MM.1S (cell line): ENCODE measurements around the gene ELOVL2.

Experiments used
- DNase-seq: peaks from one replicate; pipeline ENCODE4 v3.0.0-alpha.2; 2015
- H2AFZ ChIP-seq: fragments of 300-600 bp; sonication (generic); 2 replicates; pipeline ENCODE4 v1.6.0; 2016; ENCODE audit warnings: antibody characterized with exemption, low read length
- H3F3A ChIP-seq: fragments of 300-600 bp; sonication (generic); 2 replicates; pipeline ENCODE4 v1.6.1; 2016; ENCODE audit warnings: mild to moderate bottlenecking, antibody characterized with exemption, low read length, moderate library complexity, mixed read lengths; ENCODE audit not compliant: insufficient read depth
- H3K27ac ChIP-seq: fragments of 300-600 bp; sonication (generic); 2 replicates; pipeline ENCODE4 v1.5.1; 2016; ENCODE audit warnings: mild to moderate bottlenecking, low read length
- H3K27me3 ChIP-seq: fragments of 300-600 bp; sonication (generic); replicated peaks from 2 replicates; pipeline ENCODE4 v1.6.0; 2016; ENCODE audit warnings: low read length; ENCODE audit not compliant: insufficient read depth
- H3K36me3 ChIP-seq: fragments of 300-600 bp; sonication (generic); replicated peaks from 2 replicates; pipeline ENCODE4 v1.6.1; 2016; ENCODE audit warnings: mild to moderate bottlenecking, low read length, mixed read lengths; ENCODE audit not compliant: insufficient read depth
- H3K4me1 ChIP-seq: fragments of 300-600 bp; sonication (generic); 2 replicates; pipeline ENCODE4 v1.6.1; 2016; ENCODE audit warnings: low read length, mixed read lengths
- H3K4me2 ChIP-seq: fragments of 300-600 bp; sonication (generic); 2 replicates; pipeline ENCODE4 v1.6.0; 2016; ENCODE audit warnings: low read depth, low read length
- H3K4me3 ChIP-seq: fragments of 300-600 bp; sonication (generic); 2 replicates; pipeline ENCODE4 v1.5.1; 2016; ENCODE audit warnings: low read length, mixed read lengths
- H3K79me2 ChIP-seq: fragments of 300-600 bp; sonication (generic); 2 replicates; pipeline ENCODE4 v1.6.1; 2016; ENCODE audit warnings: mixed run types, low read length, mixed read lengths
- H3K9ac ChIP-seq: fragments of 300-600 bp; sonication (generic); 2 replicates; pipeline ENCODE4 v1.6.1; 2016; ENCODE audit warnings: low read length, mixed read lengths
- H3K9me2 ChIP-seq: fragments of 300-600 bp; sonication (generic); replicated peaks from 2 replicates; pipeline ENCODE4 v1.6.1; 2016; ENCODE audit warnings: mild to moderate bottlenecking, low read length, mixed read lengths; ENCODE audit not compliant: insufficient read depth
- H3K9me3 ChIP-seq: fragments of 300-600 bp; sonication (generic); replicated peaks from 2 replicates; pipeline ENCODE4 v1.6.1; 2016; ENCODE audit warnings: mild to moderate bottlenecking, low read length, mixed read lengths; ENCODE audit not compliant: insufficient read depth
- H4K20me1 ChIP-seq: fragments of 300-600 bp; sonication (generic); 2 replicates; pipeline ENCODE4 v1.6.1; 2016; ENCODE audit warnings: mild to moderate bottlenecking, low read length, moderate library complexity, mixed read lengths; ENCODE audit not compliant: insufficient read depth
- EZH2 ChIP-seq: fragments of 300-600 bp; sonication (generic); optimal IDR thresholded peaks from 2 replicates; pipeline ENCODE3; 2017; ENCODE audit warnings: low read depth, mild to moderate bottlenecking, antibody characterized with exemption, low read length, mixed read lengths
- EZH2phosphoT487 ChIP-seq: fragments of 300-600 bp; sonication (generic); IDR thresholded peaks from 2 replicates; pipeline ENCODE4 v1.6.1; 2018; ENCODE audit warnings: antibody characterized with exemption, low read length
- TF ChIP-seq, protein P1 (sequence below): fragments of 300-600 bp; sonication (generic); IDR thresholded peaks from 2 replicates; pipeline ENCODE4 v1.5.1; 2016; ENCODE audit warnings: antibody characterized with exemption, low read length, mixed read lengths

The ELOVL2 gene

DNA sequence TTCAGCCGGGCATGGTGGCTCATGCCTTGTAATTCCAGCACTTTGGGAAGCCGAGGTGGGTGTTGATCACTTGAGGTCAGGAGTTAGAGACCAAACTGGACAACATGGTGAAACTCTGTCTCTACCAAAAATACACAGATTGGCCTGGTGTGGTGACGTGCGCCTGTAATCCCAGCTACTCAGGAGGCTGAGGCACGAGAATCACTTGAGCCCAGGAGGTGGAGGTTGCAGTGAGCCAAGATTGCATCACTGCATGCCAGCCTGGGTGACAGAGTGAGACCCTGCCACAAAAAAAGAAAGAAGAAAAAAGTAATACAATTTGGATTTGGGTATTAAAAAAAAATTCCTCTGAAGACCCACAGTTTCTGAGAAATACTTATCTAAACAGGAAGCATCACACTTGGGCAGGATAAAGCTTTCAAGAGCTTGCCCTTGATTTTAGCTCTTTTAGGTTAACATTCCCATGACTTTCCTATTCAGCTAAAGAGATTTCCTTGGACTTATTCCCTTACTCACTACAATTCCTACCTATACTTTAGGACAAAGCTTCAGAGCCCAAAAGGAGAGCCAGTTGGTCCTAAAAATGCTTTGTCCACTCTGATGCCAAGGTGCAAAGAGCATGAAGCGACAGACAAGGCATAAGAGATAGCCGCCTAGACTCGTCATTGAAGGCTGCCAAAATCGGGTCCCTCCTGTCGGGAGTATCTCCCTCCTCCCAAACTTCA is 1.9 kb downstream of the ELOVL2 start:
- no peaks in the 10 kb centered on the region; the same call in 1 of the 2 replicates for H3K27me3 ChIP-seq
- H3K4me2 ChIP-seq = no peak overlapping the region
- TF ChIP-seq EZH2 (no peak), EZH2phosphoT487 (no peak)
- TF ChIP-seq, protein P1, sequence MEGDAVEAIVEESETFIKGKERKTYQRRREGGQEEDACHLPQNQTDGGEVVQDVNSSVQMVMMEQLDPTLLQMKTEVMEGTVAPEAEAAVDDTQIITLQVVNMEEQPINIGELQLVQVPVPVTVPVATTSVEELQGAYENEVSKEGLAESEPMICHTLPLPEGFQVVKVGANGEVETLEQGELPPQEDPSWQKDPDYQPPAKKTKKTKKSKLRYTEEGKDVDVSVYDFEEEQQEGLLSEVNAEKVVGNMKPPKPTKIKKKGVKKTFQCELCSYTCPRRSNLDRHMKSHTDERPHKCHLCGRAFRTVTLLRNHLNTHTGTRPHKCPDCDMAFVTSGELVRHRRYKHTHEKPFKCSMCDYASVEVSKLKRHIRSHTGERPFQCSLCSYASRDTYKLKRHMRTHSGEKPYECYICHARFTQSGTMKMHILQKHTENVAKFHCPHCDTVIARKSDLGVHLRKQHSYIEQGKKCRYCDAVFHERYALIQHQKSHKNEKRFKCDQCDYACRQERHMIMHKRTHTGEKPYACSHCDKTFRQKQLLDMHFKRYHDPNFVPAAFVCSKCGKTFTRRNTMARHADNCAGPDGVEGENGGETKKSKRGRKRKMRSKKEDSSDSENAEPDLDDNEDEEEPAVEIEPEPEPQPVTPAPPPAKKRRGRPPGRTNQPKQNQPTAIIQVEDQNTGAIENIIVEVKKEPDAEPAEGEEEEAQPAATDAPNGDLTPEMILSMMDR = no peak

DNA sequence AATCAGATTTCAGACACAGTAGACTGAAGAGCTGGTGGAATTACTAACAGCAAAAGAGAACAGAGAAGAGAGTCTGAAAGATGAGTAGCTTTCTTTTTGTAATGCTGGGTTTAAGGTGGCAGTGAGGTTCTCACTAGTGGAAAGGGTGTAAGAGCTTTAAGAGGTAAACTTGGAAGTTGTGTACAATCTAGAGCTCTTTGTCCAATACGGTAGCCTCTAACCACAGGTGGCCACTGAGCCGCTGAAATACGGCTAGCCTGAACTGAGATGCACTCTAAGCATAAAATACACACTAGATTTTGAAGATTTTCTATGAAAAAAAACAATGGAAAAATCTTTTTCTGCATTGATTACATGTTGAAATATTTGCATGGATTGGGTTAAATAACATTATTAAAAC is 4.0 kb downstream of the ELOVL2 start:
- H3K27ac ChIP-seq = no peak overlapping the region
- H3K27me3 ChIP-seq = no peaks in the 10 kb centered on the region; the same call in 1 of the 2 replicates
- H3K9ac ChIP-seq = no peak overlapping the region
- H3K9me3 ChIP-seq = no peaks in the 10 kb centered on the region
- H3K4me1 ChIP-seq = no peaks in the 10 kb centered on the region
- H3K36me3 ChIP-seq = no peaks in the 10 kb centered on the region
- no peaks in the 10 kb centered on the region for H4K20me1 ChIP-seq
- DNase-seq = no peak
- no peaks in the 10 kb centered on the region for H3K9me2 ChIP-seq
- H3K4me2 ChIP-seq = no peak overlapping the region
- no peaks in the 10 kb centered on the region for H3F3A ChIP-seq
- H3K4me3 ChIP-seq = no peak overlapping the region
- TF ChIP-seq, protein P1 = no peak
- no peak for TF ChIP-seq EZH2phosphoT487
- TF ChIP-seq EZH2 = no peak
- no peaks in the 10 kb centered on the region for H3K79me2 ChIP-seq
- H2AFZ ChIP-seq = no peak overlapping the region

More for the DNA sequence above, 1.9 kb downstream of the ELOVL2 start:
- H3K27ac ChIP-seq = no peak overlapping the region
- no peaks in the 10 kb centered on the region for H3K36me3 ChIP-seq
- no peaks in the 10 kb centered on the region for H3K79me2 ChIP-seq
- no peak overlapping the region for H3K9ac ChIP-seq
- no peaks in the 10 kb centered on the region for H3K9me3 ChIP-seq
- no peaks in the 10 kb centered on the region for H3K4me1 ChIP-seq
- no peak for DNase-seq
- H3K9me2 ChIP-seq = no peaks in the 10 kb centered on the region
- H4K20me1 ChIP-seq = no peaks in the 10 kb centered on the region
- H3K4me3 ChIP-seq = no peak overlapping the region
- H2AFZ ChIP-seq = no peak overlapping the region
- H3F3A ChIP-seq = no peaks in the 10 kb centered on the region

DNA sequence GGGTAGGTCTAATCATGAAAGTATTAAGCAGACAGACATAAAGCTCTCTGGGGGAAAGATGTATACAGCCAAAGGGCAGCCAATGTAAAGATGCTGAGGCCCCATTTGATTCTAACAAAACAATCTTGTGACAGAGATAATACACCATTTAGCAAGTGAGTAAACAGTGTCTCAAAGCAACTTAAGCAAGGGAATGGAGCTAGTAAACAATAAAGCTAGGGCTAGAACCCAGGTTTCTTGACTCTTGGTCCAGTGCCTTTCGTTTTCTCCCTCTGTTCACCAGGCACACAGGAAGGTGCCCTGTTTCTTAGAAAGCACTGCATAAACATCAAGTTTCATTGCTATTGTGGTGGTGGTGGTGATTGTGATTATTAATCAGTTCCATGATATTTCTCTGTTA is 5.1 kb downstream of the ELOVL2 start:
- no peaks in the 10 kb centered on the region for H3K79me2 ChIP-seq
- H3K4me2 ChIP-seq = no peak overlapping the region
- H4K20me1 ChIP-seq = no peaks in the 10 kb centered on the region
- H3K4me3 ChIP-seq = no peak overlapping the region
- H2AFZ ChIP-seq = no peak overlapping the region
- no peaks in the 10 kb centered on the region; the same call in 1 of the 2 replicates for H3K27me3 ChIP-seq
- no peak overlapping the region for H3K27ac ChIP-seq
- no peak overlapping the region for H3K9ac ChIP-seq
- DNase-seq = no peak
- TF ChIP-seq EZH2 = no peak
- TF ChIP-seq EZH2phosphoT487 = no peak
- TF ChIP-seq, protein P1 = no peak
- H3K4me1 ChIP-seq = no peaks in the 10 kb centered on the region
- no peaks in the 10 kb centered on the region for H3K9me3 ChIP-seq
- H3K9me2 ChIP-seq = no peaks in the 10 kb centered on the region
- H3K36me3 ChIP-seq = no peaks in the 10 kb centered on the region
- no peaks in the 10 kb centered on the region for H3F3A ChIP-seq
